Measurements from ENCODE around the gene AHDC1. TPM values are rescaled to one million over a fixed set of nuclear protein-coding genes. Genes with fewer than 3 reads are reported as not detected.

Gene AHDC1
- polyA plus RNA-seq, 1 experiment, result 3.0 TPM

DNA sequence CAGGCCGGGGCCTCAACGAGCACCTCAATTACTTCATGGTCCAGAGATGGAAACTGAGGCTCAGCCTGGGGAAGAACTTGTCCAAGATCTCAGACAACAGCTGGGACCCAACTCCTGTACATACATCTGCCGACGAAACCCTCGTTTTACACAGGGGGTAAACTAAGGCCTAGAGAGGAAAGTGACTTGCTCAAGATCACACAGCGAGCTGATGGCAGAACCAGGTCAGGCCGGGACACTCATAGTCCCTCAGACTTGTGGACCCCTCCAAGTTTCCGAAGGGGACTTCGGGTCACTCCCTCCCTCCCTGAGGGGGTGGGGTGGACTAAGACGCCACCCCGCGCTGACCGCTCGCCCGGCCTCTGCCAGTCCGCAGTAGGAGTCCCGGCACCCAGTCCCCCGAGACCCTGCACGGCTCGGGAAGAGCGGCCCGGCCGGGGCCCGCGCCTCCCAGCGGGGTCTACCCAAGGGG lies 114.4 kb downstream of the AHDC1 start:
- Histone ChIP-seq H3K27ac (ENCODE audit: low read depth, low read length) (peak overlapping the region; percentile 43), H3K27me3 (ENCODE audit: control insufficient read depth, insufficient read depth, low read length) (no peaks in the 10 kb centered on the region), H3K9me3 (ENCODE audit: control insufficient read depth, insufficient read depth, low read length) (no peaks in the 10 kb centered on the region), H3K4me3 (ENCODE audit: low read depth, low read length) (peak overlapping the region; percentile 75)
- TF ChIP-seq, protein P1, sequence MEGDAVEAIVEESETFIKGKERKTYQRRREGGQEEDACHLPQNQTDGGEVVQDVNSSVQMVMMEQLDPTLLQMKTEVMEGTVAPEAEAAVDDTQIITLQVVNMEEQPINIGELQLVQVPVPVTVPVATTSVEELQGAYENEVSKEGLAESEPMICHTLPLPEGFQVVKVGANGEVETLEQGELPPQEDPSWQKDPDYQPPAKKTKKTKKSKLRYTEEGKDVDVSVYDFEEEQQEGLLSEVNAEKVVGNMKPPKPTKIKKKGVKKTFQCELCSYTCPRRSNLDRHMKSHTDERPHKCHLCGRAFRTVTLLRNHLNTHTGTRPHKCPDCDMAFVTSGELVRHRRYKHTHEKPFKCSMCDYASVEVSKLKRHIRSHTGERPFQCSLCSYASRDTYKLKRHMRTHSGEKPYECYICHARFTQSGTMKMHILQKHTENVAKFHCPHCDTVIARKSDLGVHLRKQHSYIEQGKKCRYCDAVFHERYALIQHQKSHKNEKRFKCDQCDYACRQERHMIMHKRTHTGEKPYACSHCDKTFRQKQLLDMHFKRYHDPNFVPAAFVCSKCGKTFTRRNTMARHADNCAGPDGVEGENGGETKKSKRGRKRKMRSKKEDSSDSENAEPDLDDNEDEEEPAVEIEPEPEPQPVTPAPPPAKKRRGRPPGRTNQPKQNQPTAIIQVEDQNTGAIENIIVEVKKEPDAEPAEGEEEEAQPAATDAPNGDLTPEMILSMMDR (IDR thresholded peaks at IDR 0.05; ENCODE audit: low read depth, low read length), result no peak
- CTCF ChIA-PET, result interaction anchor here (0.7 to 1.8 kb wide), 5 partner anchors 10 to 79 kb away, joined by 3 to 4 read pairs (median 3); no protein-coding TSS in a partner anchor
- no peak for DNase-seq (ENCODE audit: low read depth, low spot score)
- POLR2A ChIA-PET, result interaction anchor here (0.6 to 1.3 kb wide), 6 partner anchors 32 to 67 kb away, joined by 3 to 13 read pairs (median 4); no protein-coding TSS in a partner anchor

DNA sequence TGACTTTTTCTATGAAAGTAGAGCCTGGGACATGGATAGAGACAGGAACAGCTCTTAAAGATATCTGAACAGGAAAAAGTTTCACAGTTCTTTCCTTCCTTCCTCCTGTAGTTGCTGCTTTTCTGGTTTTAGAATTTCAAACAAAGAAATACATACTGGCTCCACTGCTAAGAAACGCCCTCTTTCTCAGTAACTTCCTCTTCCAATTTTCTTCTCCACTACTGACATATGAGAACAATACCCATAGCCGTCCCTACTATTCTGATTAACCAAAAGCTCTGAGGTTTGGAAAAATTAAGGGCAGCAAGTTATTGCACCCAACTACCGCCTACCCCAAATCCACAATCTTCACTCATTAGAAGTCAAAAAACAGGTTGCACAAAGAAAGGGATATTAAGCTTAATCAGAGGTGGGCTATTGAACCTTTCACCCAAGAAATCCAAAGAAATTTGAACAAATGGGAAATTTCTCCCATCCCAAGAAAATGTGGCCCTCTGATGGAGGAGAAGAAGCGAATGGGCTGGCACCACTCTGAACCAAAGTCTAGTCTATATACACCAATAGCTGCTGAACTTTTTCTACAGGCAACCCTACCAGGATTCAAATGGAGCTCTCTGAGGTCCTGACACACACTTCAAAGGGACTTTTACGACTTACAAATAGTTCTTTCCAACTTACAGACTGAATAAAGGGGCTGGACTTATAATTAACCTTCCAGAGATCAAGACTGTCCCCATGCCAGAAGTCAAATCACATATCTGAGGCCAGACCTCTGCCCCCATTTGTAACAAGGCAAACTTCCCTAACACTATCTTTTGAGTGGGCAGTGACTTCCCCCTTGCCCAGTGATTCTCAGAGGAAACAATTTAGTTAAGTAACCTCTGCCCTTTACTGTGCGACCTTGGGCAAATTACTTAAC lies 115.7 kb downstream of the AHDC1 start:
- ChIA-PET CTCF (interaction anchor here (0.6 to 1.2 kb wide), 5 partner anchors 60 to 79 kb away, joined by 3 to 6 read pairs (median 3); no protein-coding TSS in a partner anchor), POLR2A (interaction anchor here (0.6 kb wide), 2 partner anchors 68 to 69 kb away, joined by 4 to 5 read pairs; no protein-coding TSS in a partner anchor)

DNA sequence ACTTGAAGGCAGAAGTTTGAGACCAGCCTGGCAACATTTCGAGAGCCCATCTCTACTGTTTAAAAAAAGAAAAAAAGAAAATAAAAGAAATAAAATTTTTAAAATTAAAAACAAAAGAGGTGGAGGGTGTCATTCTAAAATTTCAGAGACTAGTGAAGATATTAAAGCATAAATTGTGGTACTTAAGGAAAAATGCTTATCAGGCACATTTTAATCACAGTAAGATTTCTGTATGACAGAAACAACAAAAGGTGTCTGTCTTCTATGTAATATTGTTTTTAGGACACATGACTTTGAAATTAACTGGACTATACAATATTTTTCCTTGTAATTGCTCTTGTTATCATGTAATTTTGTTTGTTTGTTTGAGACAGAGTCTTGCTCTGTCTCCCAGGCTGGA lies 118.6 kb downstream of the AHDC1 start:
- TF ChIP-seq, protein P1 (IDR thresholded peaks at IDR 0.05; ENCODE audit: low read depth, low read length), result no peak
- H3K27me3 ChIP-seq (ENCODE audit: control insufficient read depth, insufficient read depth, low read length), result no peaks in the 10 kb centered on the region
- no peak for DNase-seq (ENCODE audit: low read depth, low spot score)
- ChIA-PET CTCF (no interaction called here), POLR2A (no interaction called here)
- no peak overlapping the region for H3K4me3 ChIP-seq (ENCODE audit: low read depth, low read length)
- no peaks in the 10 kb centered on the region for H3K9me3 ChIP-seq (ENCODE audit: control insufficient read depth, insufficient read depth, low read length)
- no peak overlapping the region for H3K27ac ChIP-seq (ENCODE audit: low read depth, low read length)

More for the DNA sequence above, 115.7 kb downstream of the AHDC1 start:
- Histone ChIP-seq H3K27ac (ENCODE audit: low read depth, low read length) (no peak overlapping the region), H3K9me3 (ENCODE audit: control insufficient read depth, insufficient read depth, low read length) (no peaks in the 10 kb centered on the region), H3K4me3 (ENCODE audit: low read depth, low read length) (peak overlapping the region; percentile 75), H3K27me3 (ENCODE audit: control insufficient read depth, insufficient read depth, low read length) (no peaks in the 10 kb centered on the region)
- DNase-seq (ENCODE audit: low read depth, low spot score), result no peak
- TF ChIP-seq, protein P1 (IDR thresholded peaks at IDR 0.05; ENCODE audit: low read depth, low read length), result no peak

Small RNAs within 50 kb of the gene (small RNA-seq; reads per million reads assigned to genes)
- gene AL031729.1 (ENCODE audit: insufficient read length, low read depth), result not detected

Other genes with a start within 250 kb of the AHDC1 start
- 7.6 TPM in 2 replicates for gene MAP3K6, start 237.2 kb downstream of the AHDC1 start, polyA plus RNA-seq (2011; rRNA removed)
- gene FCN3, start 229.3 kb downstream of the AHDC1 start, polyA plus RNA-seq (2011; rRNA removed), result not detected in 2 replicates
- gene CD164L2, start 220.8 kb downstream of the AHDC1 start, polyA plus RNA-seq (2011; rRNA removed), result not detected in 2 replicates
- 1.3 and 1.7 TPM in 2 replicates for gene GPR3, start 211.5 kb downstream of the AHDC1 start, polyA plus RNA-seq (2011; rRNA removed)
- 54.8 and 62.7 TPM in 2 replicates for gene WASF2, start 114.0 kb downstream of the AHDC1 start, polyA plus RNA-seq (2011; rRNA removed)
- gene FGR, start 31.0 kb upstream of the AHDC1 start, polyA plus RNA-seq (2011; rRNA removed), result not detected in 2 replicates
- gene IFI6, start 68.0 kb upstream of the AHDC1 start, polyA plus RNA-seq (2011; rRNA removed), result 26.8 and 29.6 TPM in 2 replicates
- 4.1 and 4.9 TPM in 2 replicates for gene FAM76A, start 121.8 kb upstream of the AHDC1 start, polyA plus RNA-seq (2011; rRNA removed)
- 34.5 and 42.6 TPM in 2 replicates for gene STX12, start 169.1 kb upstream of the AHDC1 start, polyA plus RNA-seq (2011; rRNA removed)
- 52.7 and 55.2 TPM in 2 replicates for gene PPP1R8, start 226.6 kb upstream of the AHDC1 start, polyA plus RNA-seq (2011; rRNA removed)